ENCODE data around the gene TPCN1. TPM values are rescaled to one million over a fixed set of nuclear protein-coding genes. Genes with fewer than 3 reads are reported as not detected.

Gene TPCN1
- total RNA-seq, 1 experiment from 2014 or later = 19.0 TPM

GRCh38 chr12:113305281-113305856 is 84.1 kb downstream of the TPCN1 start:
- peaks cover 2% of the 10 kb centered on the region; the same call in 1 of the 2 replicates for H3K36me3 ChIP-seq (ENCODE audit: low read depth, low read length)
- no peak for DNase-seq
- ATAC-seq = no peak
- no peak overlapping the region for H3K27ac ChIP-seq (ENCODE audit: low read length)
- BruUV-seq (replicated peaks) = no TSS peak
- TF ChIP-seq EZH2 (IDR thresholded peaks at IDR 0.05; ENCODE audit: low read length, unreplicated experiment) = no peak
- TF ChIP-seq CTCF (conservative IDR thresholded peaks at IDR 0.05; ENCODE audit: low read depth, low read length) = no peak
- no peak for TF ChIP-seq EZH2phosphoT487 (IDR thresholded peaks at IDR 0.05; ENCODE audit: borderline replicate concordance, low read length)
- H3K9ac ChIP-seq (ENCODE audit: low read length) = no peak overlapping the region
- H3K79me2 ChIP-seq (ENCODE audit: low read length) = no peaks in the 10 kb centered on the region
- H3K4me1 ChIP-seq (ENCODE audit: insufficient read depth, low read length) = peaks cover 26% of the 10 kb centered on the region
- H4K20me1 ChIP-seq (ENCODE audit: low read length) = no peaks in the 10 kb centered on the region
- H3K4me3 ChIP-seq (ENCODE audit: low read length) = no peak overlapping the region
- no peak overlapping the region for H2AFZ ChIP-seq (ENCODE audit: low read length)
- H3K9me2 ChIP-seq (replicated peaks; ENCODE audit: low read length) = no peaks in the 10 kb centered on the region
- POLR2A ChIA-PET (ENCODE audit: unreplicated experiment) = no interaction called here
- intact Hi-C loops (cut with micrococcal nuclease) = no loop called here
- H3F3A ChIP-seq (ENCODE audit: low read length, unreplicated experiment) = no peaks in the 10 kb centered on the region
- CTCF ChIA-PET = no interaction called here
- H3K27me3 ChIP-seq (ENCODE audit: low read length) = no peaks in the 10 kb centered on the region
- no peaks in the 10 kb centered on the region for H3K9me3 ChIP-seq (ENCODE audit: low read length)
- no peak overlapping the region for H3K4me2 ChIP-seq (ENCODE audit: low read length)

DNA sequence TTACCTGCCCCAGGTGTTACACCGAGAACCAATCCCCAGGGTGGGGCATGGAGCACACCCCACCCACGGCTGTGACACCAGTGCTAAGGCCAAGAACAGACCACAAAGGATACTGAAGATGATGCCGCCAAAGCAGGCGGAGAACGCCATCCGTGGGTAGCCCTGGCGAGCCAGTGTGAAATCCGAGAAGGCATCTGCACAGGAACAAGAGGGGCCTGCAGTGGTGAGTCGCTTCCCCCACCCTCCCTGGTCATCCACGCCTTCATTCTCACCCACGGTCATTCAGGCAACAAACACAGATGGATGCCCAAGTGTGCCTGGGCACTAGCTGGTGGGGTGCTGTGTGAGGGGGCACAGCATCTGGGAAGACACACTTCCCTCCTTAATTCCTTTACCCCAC is 85.1 kb downstream of the TPCN1 start:
- CTCF ChIA-PET = no interaction called here
- peak; percentile 47 for ATAC-seq

More for the DNA sequence above, 85.1 kb downstream of the TPCN1 start:
- peak overlapping the region; percentile 53 for H3K9ac ChIP-seq (ENCODE audit: low read length)
- H3K9me2 ChIP-seq (replicated peaks; ENCODE audit: low read length) = no peaks in the 10 kb centered on the region
- no peaks in the 10 kb centered on the region for H3K27me3 ChIP-seq (ENCODE audit: low read length)
- POLR2A ChIA-PET (ENCODE audit: unreplicated experiment) = no interaction called here
- no peaks in the 10 kb centered on the region for H3K9me3 ChIP-seq (ENCODE audit: low read length)
- peaks cover 6% of the 10 kb centered on the region for H3K36me3 ChIP-seq (ENCODE audit: low read depth, low read length)
- no peaks in the 10 kb centered on the region for H3F3A ChIP-seq (ENCODE audit: low read length, unreplicated experiment)
- peaks cover 25% of the 10 kb centered on the region for H3K4me1 ChIP-seq (ENCODE audit: insufficient read depth, low read length)
- H2AFZ ChIP-seq (ENCODE audit: low read length) = no peak overlapping the region
- no peak for TF ChIP-seq CTCF (conservative IDR thresholded peaks at IDR 0.05; ENCODE audit: low read depth, low read length)
- no peak for TF ChIP-seq EZH2phosphoT487 (IDR thresholded peaks at IDR 0.05; ENCODE audit: borderline replicate concordance, low read length)
- peak overlapping the region; percentile 24 for H3K4me2 ChIP-seq (ENCODE audit: low read length)
- no peaks in the 10 kb centered on the region for H3K79me2 ChIP-seq (ENCODE audit: low read length)
- intact Hi-C loops (cut with micrococcal nuclease) = no loop called here
- no TSS peak for BruUV-seq (replicated peaks)
- H3K4me3 ChIP-seq (ENCODE audit: low read length) = no peak overlapping the region
- peak; percentile 68 for DNase-seq
- peak overlapping the region; percentile 67 for H3K27ac ChIP-seq (ENCODE audit: low read length)
- no peaks in the 10 kb centered on the region for H4K20me1 ChIP-seq (ENCODE audit: low read length)

All from PC-3 (cell line).